H9 (cell line): Measurements from ENCODE around the gene LAP3. TPM values are rescaled to one million over a fixed set of nuclear protein-coding genes. Genes with fewer than 3 reads are reported as not detected.

Source experiments
- DNase-seq: peaks from one replicate; pipeline ENCODE4 v3.0.0-alpha.2; 2017
- H2AFZ ChIP-seq: one replicate; pipeline ENCODE4 v1.6.1; 2013; ENCODE audit warnings: mild to moderate bottlenecking, low read length, control low read depth, moderate library complexity
- H2AK5ac ChIP-seq: 2 replicates; pipeline ENCODE4 v1.6.1; 2013; ENCODE audit warnings: low read length, control low read depth, mixed read lengths; ENCODE audit not compliant: insufficient read length
- H2BK120ac ChIP-seq: one replicate; pipeline ENCODE4 v1.6.1; 2013; ENCODE audit warnings: low read depth, mild to moderate bottlenecking, low read length, control low read depth, inconsistent platforms; ENCODE audit not compliant: poor library complexity, severe bottlenecking
- H2BK12ac ChIP-seq: 2 replicates; pipeline ENCODE4 v1.6.1; 2013; ENCODE audit warnings: low read length, control low read depth, mixed read lengths, low read depth; ENCODE audit not compliant: insufficient read length
- H2BK15ac ChIP-seq: 2 replicates; pipeline ENCODE4 v1.6.1; 2013; ENCODE audit warnings: low read depth, low read length, control low read depth
- H2BK20ac ChIP-seq: one replicate; pipeline ENCODE4 v1.6.1; 2013; ENCODE audit warnings: low read depth, mild to moderate bottlenecking, low read length, control low read depth, inconsistent platforms; ENCODE audit not compliant: poor library complexity, severe bottlenecking
- H2BK5ac ChIP-seq: 2 replicates; pipeline ENCODE4 v1.6.1; 2013; ENCODE audit warnings: low read length, control low read depth, mixed read lengths; ENCODE audit not compliant: insufficient read length
- H3K14ac ChIP-seq: 2 replicates; pipeline ENCODE4 v1.6.1; 2013; ENCODE audit warnings: low read length, control low read depth; ENCODE audit not compliant: insufficient read depth
- H3K18ac ChIP-seq: 2 replicates; pipeline ENCODE4 v1.6.1; 2013; ENCODE audit warnings: low read depth, mild to moderate bottlenecking, mixed read lengths, low read length, control low read depth; ENCODE audit not compliant: insufficient read length
- H3K23ac ChIP-seq: 2 replicates; pipeline ENCODE4 v1.6.1; 2013; ENCODE audit warnings: low read length, control low read depth, mixed read lengths, low read depth; ENCODE audit not compliant: insufficient read length
- H3K23me2 ChIP-seq: 2 replicates; pipeline ENCODE4 v1.6.1; 2013; ENCODE audit warnings: low read depth, mild to moderate bottlenecking, mixed read lengths, low read length, control low read depth; ENCODE audit not compliant: insufficient read length, poor library complexity, severe bottlenecking
- H3K27ac ChIP-seq: 2 replicates; pipeline ENCODE4 v1.5.1; 2013; ENCODE audit warnings: low read length, control low read depth, mixed read lengths, low read depth; ENCODE audit not compliant: insufficient read length
- H3K27me3 ChIP-seq: 2 replicates; pipeline ENCODE4 v1.6.1; 2013; ENCODE audit warnings: low read length, control low read depth, inconsistent platforms; ENCODE audit not compliant: insufficient read depth
- H3K4ac ChIP-seq: 2 replicates; pipeline ENCODE4 v1.6.1; 2013; ENCODE audit warnings: low read depth, mild to moderate bottlenecking, control low read depth, inconsistent platforms, low read length, moderate library complexity
- H3K4me1 ChIP-seq: 2 replicates; pipeline ENCODE4 v1.6.1; 2013; ENCODE audit warnings: low read length, control low read depth, inconsistent platforms; ENCODE audit not compliant: insufficient read depth
- H3K4me2 ChIP-seq: 2 replicates; pipeline ENCODE4 v1.6.1; 2013; ENCODE audit warnings: low read length, control low read depth, mixed read lengths; ENCODE audit not compliant: insufficient read length, insufficient read depth
- H3K56ac ChIP-seq: 2 replicates; pipeline ENCODE4 v1.6.1; 2013; ENCODE audit warnings: low read depth, mild to moderate bottlenecking, mixed read lengths, low read length, control low read depth; ENCODE audit not compliant: insufficient read length
- H3K79me1 ChIP-seq: 2 replicates; pipeline ENCODE4 v1.6.1; 2013; ENCODE audit warnings: low read depth, mild to moderate bottlenecking, moderate library complexity, low read length, control low read depth, inconsistent platforms; ENCODE audit not compliant: insufficient read depth, poor library complexity, severe bottlenecking
- H3K79me2 ChIP-seq: 2 replicates; pipeline ENCODE4 v1.6.1; 2013; ENCODE audit warnings: low read length, control low read depth, inconsistent platforms; ENCODE audit not compliant: insufficient read depth
- H3K9ac ChIP-seq: 2 replicates; pipeline ENCODE4 v1.6.1; 2013; ENCODE audit warnings: low read length, control low read depth, mixed read lengths; ENCODE audit not compliant: insufficient read length; ENCODE audit errors: extremely low read depth
- H3K9me3 ChIP-seq: one replicate; pipeline ENCODE4 v1.6.1; 2013; ENCODE audit warnings: low read depth, low read length, inconsistent platforms; ENCODE audit not compliant: control insufficient read depth
- H3T11ph ChIP-seq: one replicate; pipeline ENCODE4 v1.6.1; 2013; ENCODE audit warnings: mild to moderate bottlenecking, low read length, control low read depth, inconsistent platforms
- H4K20me1 ChIP-seq: one replicate; pipeline ENCODE4 v1.6.1; 2013; ENCODE audit not compliant: control insufficient read depth, insufficient read length, insufficient read depth
- H4K5ac ChIP-seq: 2 replicates; pipeline ENCODE4 v1.6.1; 2013; ENCODE audit warnings: low read depth, mild to moderate bottlenecking, mixed read lengths, low read length, control low read depth; ENCODE audit not compliant: insufficient read length
- H4K8ac ChIP-seq: replicated peaks from 2 replicates; pipeline ENCODE4 v1.6.1; 2013; ENCODE audit warnings: low read length, control low read depth, mixed read lengths, low read depth; ENCODE audit not compliant: insufficient read length
- H4K91ac ChIP-seq: 2 replicates; pipeline ENCODE4 v1.6.1; 2013; ENCODE audit warnings: low read depth, mild to moderate bottlenecking, moderate library complexity, mixed read lengths, low read length, control low read depth; ENCODE audit not compliant: insufficient read length
- H3K27ac Mint-ChIP-seq, 3 experiments: 2 replicates in 2 of 3; 3 replicates in 1 of 3; pipeline ENCODE4 v1.8.0; 2020 to 2021; ENCODE audit warnings: mixed read lengths in 3 of 3, mild to moderate bottlenecking in 1 of 3, moderate library complexity in 1 of 3
- H3K27me3 Mint-ChIP-seq: 2 replicates; pipeline ENCODE4 v1.8.0; 2021; ENCODE audit warnings: low read depth, mild to moderate bottlenecking, moderate library complexity, mixed read lengths
- H3K36me3 Mint-ChIP-seq, 3 experiments: 2 replicates in 2 of 3; 3 replicates in 1 of 3; pipeline ENCODE4 v1.8.0; 2020 to 2021; ENCODE audit warnings: low read depth in 3 of 3, mixed read lengths in 3 of 3; ENCODE audit not compliant: insufficient read depth in 1 of 3
- H3K4me1 Mint-ChIP-seq, 2 experiments: 2 replicates each; pipeline ENCODE4 v1.8.0; 2020; ENCODE audit warnings: mixed read lengths in 2 of 2
- H3K4me3 Mint-ChIP-seq, 2 experiments: 2 replicates in 1 of 2; 3 replicates in 1 of 2; pipeline ENCODE4 v1.8.0; 2020 to 2021; ENCODE audit warnings: mild to moderate bottlenecking in 2 of 2, mixed read lengths in 2 of 2, moderate library complexity in 1 of 2
- H3K9me3 Mint-ChIP-seq, 2 experiments: 2 replicates in 1 of 2; 3 replicates in 1 of 2; pipeline ENCODE4 v1.8.0; 2020; ENCODE audit warnings: mild to moderate bottlenecking in 2 of 2, mixed read lengths in 2 of 2, moderate library complexity in 1 of 2
- WGBS: extraction: QIAGEN DNeasy Blood & Tissue Kit; methylation state at CpG from one replicate; pipeline ENCODE4 v1.1.7; 2013; ENCODE audit warnings: missing lambda C conversion rate, low lambda C conversion rate, mixed read lengths; ENCODE audit not compliant: insufficient read length; ENCODE audit errors: extremely low coverage; 5-methylcytosine and 5-hydroxymethylcytosine counted together
- total RNA-seq: library from RNA; stranded (reverse); gene quantifications from 2 replicates; pipeline ENCODE4 v1.2.1, GENCODE V29; 2021
- TF ChIP-seq, protein P1 (sequence below): fragments of 200-600 bp; sonication (generic); conservative IDR thresholded peaks from 3 replicates; pipeline ENCODE4 v1.8.0; 2021; ENCODE audit warnings: antibody characterized with exemption, mild to moderate bottlenecking

LAP3 gene
- total RNA-seq, 1 experiment from 2014 or later = 53.2 TPM

DNA sequence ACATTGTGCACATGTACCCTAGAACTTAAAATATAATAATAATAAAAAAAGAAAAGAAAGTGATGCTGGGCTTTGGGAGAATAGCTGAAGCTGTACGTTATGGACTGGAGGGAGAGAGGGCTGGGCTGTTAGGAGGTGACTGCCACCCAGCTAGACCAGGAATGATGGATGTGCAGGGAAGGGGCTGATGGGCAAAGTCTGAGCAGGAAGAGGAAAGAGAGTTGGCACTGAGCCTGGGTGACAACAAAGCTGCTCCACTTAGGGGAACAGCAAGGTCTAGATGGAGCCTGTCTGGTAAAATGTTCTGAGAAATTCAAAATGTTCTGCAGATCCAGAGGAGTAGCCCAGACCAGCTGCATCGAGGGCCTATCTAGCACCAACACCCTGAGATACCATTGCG, 69.7 kb downstream of the LAP3 start:
- Histone ChIP-seq H4K5ac (no peak overlapping the region), H2BK20ac (no peak overlapping the region), H3K27ac (no peak overlapping the region), H3K9ac (no peak overlapping the region), H3K18ac (no peak overlapping the region), H2BK12ac (no peak overlapping the region), H3K4me1 (no peaks in the 10 kb centered on the region), H4K8ac (no peak overlapping the region), H3K4me2 (no peak overlapping the region), H2BK5ac (no peak overlapping the region), H2BK120ac (no peak overlapping the region), H3K23me2 (no peaks in the 10 kb centered on the region), H3K56ac (no peak overlapping the region), H2BK15ac (no peak overlapping the region), H3K79me1 (no peaks in the 10 kb centered on the region), H3T11ph (no peak overlapping the region), H4K91ac (no peak overlapping the region), H3K14ac (no peak overlapping the region), H2AFZ (no peak overlapping the region), H3K9me3 (no peaks in the 10 kb centered on the region), H2AK5ac (no peak overlapping the region), H3K27me3 (no peaks in the 10 kb centered on the region), H4K20me1 (no peaks in the 10 kb centered on the region), H3K79me2 (no peaks in the 10 kb centered on the region), H3K23ac (no peak overlapping the region), H3K4ac (no peak overlapping the region)
- TF ChIP-seq, protein P1, sequence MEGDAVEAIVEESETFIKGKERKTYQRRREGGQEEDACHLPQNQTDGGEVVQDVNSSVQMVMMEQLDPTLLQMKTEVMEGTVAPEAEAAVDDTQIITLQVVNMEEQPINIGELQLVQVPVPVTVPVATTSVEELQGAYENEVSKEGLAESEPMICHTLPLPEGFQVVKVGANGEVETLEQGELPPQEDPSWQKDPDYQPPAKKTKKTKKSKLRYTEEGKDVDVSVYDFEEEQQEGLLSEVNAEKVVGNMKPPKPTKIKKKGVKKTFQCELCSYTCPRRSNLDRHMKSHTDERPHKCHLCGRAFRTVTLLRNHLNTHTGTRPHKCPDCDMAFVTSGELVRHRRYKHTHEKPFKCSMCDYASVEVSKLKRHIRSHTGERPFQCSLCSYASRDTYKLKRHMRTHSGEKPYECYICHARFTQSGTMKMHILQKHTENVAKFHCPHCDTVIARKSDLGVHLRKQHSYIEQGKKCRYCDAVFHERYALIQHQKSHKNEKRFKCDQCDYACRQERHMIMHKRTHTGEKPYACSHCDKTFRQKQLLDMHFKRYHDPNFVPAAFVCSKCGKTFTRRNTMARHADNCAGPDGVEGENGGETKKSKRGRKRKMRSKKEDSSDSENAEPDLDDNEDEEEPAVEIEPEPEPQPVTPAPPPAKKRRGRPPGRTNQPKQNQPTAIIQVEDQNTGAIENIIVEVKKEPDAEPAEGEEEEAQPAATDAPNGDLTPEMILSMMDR = no peak
- Mint-ChIP-seq H3K27ac (no peak overlapping the region), H3K36me3 (peaks cover 13 to 16% (median 14%) of the 10 kb centered on the region in 3 experiments; a peak in 6 of 7 replicates), H3K4me3 (no peak overlapping the region), H3K27me3 (peaks cover 15% of the 10 kb centered on the region), H3K9me3 (peaks cover 13 to 19% of the 10 kb centered on the region in 2 experiments; a peak in 4 of 5 replicates), H3K4me1 (no peaks in the 10 kb centered on the region)
- no peak for DNase-seq
- no CpG with 5 or more reads among the region's 3 CpGs for WGBS
